ENCODE results near the gene CCDC187.

GRCh38 chr9:136209232-136209631 lies 94.7 kb downstream of the CCDC187 start:
- TF ChIP-seq CTCF (IDR thresholded peaks at IDR 0.05) (no peak), POLR2A (IDR thresholded peaks at IDR 0.05) (no peak), POLR2AphosphoS5 (IDR thresholded peaks at IDR 0.05) (no peak), EP300 (IDR thresholded peaks at IDR 0.05) (no peak)
